HCT116 (cell line): ENCODE measurements around the gene ASCL1. TPM values are rescaled to one million over a fixed set of nuclear protein-coding genes. Genes with fewer than 3 reads are reported as not detected.

Experiments used
- ATAC-seq: fragments of 200-7000 bp; cut with Tn5 transposase; 2 replicates; pipeline ENCODE4 v1.9.1; 2020; ENCODE audit warnings: mild to moderate bottlenecking, moderate library complexity
- BruUV-seq: library from RNA; stranded (reverse); fragments of 400-500 nt; replicated peaks from 2 replicates; lab custom pipeline; 2021; lab: Mats Ljungman, UMichigan
- CTCF ChIA-PET: fragments of 300-600 bp; sonication (Branson Sonifier 250); formaldehyde crosslinking; loops from one replicate; lab custom pipeline; 2021; ENCODE audit warnings: antibody characterized with exemption; lab: Charles Lee
- POLR2A ChIA-PET: fragments of 300-600, 350-600 bp; sonication (Branson Sonifier 250); formaldehyde crosslinking; loops from one replicate; lab custom pipeline; 2021; ENCODE audit warnings: antibody characterized with exemption; lab: Charles Lee
- RAD21 ChIA-PET, 2 experiments: fragments of 300-600 bp; sonication (Branson Sonifier 250); formaldehyde crosslinking; loops; one replicate each; lab custom pipeline; 2023; ENCODE audit warnings: low total read pairs in 2 of 2; ENCODE audit not compliant: uncharacterized antibody in 2 of 2, unreplicated experiment in 2 of 2, low non-redundant PET in 1 of 2; lab: Charles Lee
- DNase-seq: peaks from one replicate; pipeline ENCODE4 v3.0.0-alpha.2; 2010; ENCODE audit warnings: low read depth, low spot score
- H2AFZ ChIP-seq: fragments of 200-600 bp; shearing (Covaris generic), sonication (generic); 2 replicates; pipeline ENCODE4 v1.6.1; 2017; ENCODE audit warnings: low read depth, mixed run types, mixed read lengths, antibody characterized with exemption, low read length; ENCODE audit not compliant: poor library complexity, severe bottlenecking
- H3K27ac ChIP-seq: 2 replicates; pipeline ENCODE4 v1.5.1; 2012; ENCODE audit warnings: low read depth, low read length
- H3K27me3 ChIP-seq: fragments of 200-600 bp; sonication (generic); 2 replicates; pipeline ENCODE4 v1.6.1; 2016; ENCODE audit warnings: mixed run types, low read length, mixed read lengths; ENCODE audit not compliant: insufficient read depth
- H3K36me3 ChIP-seq, 2 experiments: fragments of 200-500 bp in 1 of 2; fragments of 200-600 bp in 1 of 2; sonication (Bioruptor generic) in 1 of 2; sonication (generic) in 1 of 2; 2 replicates each; pipeline versions ENCODE4 v1.5.1 to v1.6.1; 2014 to 2016; ENCODE audit warnings: low read length in 2 of 2, inconsistent platforms in 1 of 2, mixed read lengths in 1 of 2, mixed run types in 1 of 2; ENCODE audit not compliant: insufficient read depth in 2 of 2, control insufficient read depth in 1 of 2
- H3K4me1 ChIP-seq, 2 experiments: fragments of 200-600 bp in 1 of 2; sonication (generic) in 1 of 2; 2 replicates each; pipeline versions ENCODE4 v1.5.1 to v1.6.1; 2012 to 2017; ENCODE audit warnings: low read length in 2 of 2, inconsistent platforms in 1 of 2, mild to moderate bottlenecking in 1 of 2, mixed read lengths in 1 of 2, mixed run types in 1 of 2, moderate library complexity in 1 of 2; ENCODE audit not compliant: insufficient read depth in 2 of 2, control insufficient read depth in 1 of 2
- H3K4me2 ChIP-seq: fragments of 200-600 bp; sonication (generic); 2 replicates; pipeline ENCODE4 v1.6.1; 2017; ENCODE audit warnings: mixed run types, low read length, mixed read lengths
- H3K4me3 ChIP-seq, 2 experiments: fragments of 200-600 bp in 1 of 2; sonication (generic) in 1 of 2; replicated peaks in 1 of 2; 2 replicates each; pipeline ENCODE4 v1.5.1; 2011 to 2016; ENCODE audit warnings: low read length in 2 of 2, control low read depth in 1 of 2, low read depth in 1 of 2, mild to moderate bottlenecking in 1 of 2, mixed read lengths in 1 of 2, mixed run types in 1 of 2
- H3K79me2 ChIP-seq: fragments of 200-600 bp; sonication (generic); 2 replicates; pipeline ENCODE4 v1.6.1; 2017; ENCODE audit warnings: mild to moderate bottlenecking, mixed run types, low read length, moderate library complexity, mixed read lengths; ENCODE audit not compliant: insufficient read depth
- H3K9ac ChIP-seq: fragments of 200-600 bp; sonication (generic); 2 replicates; pipeline ENCODE4 v1.6.1; 2016; ENCODE audit warnings: low read length, mixed read lengths
- H3K9me2 ChIP-seq: fragments of 200-600 bp; sonication (generic), shearing (Covaris generic); 2 replicates; pipeline ENCODE4 v1.6.1; 2017; ENCODE audit warnings: mixed run types, mild to moderate bottlenecking, moderate library complexity; ENCODE audit not compliant: insufficient read depth
- H3K9me3 ChIP-seq, 2 experiments: fragments of 200-500 bp in 1 of 2; fragments of 200-600 bp in 1 of 2; sonication (Bioruptor generic) in 1 of 2; sonication (generic) in 1 of 2; 2 replicates each; pipeline ENCODE4 v1.6.1; 2014 to 2017; ENCODE audit warnings: low read length in 2 of 2, mixed read lengths in 2 of 2, inconsistent platforms in 1 of 2, low read depth in 1 of 2, mild to moderate bottlenecking in 1 of 2, mixed run types in 1 of 2, moderate library complexity in 1 of 2; ENCODE audit not compliant: control insufficient read depth in 1 of 2, insufficient read depth in 1 of 2
- H4K20me1 ChIP-seq: fragments of 200-600 bp; sonication (generic), shearing (Covaris generic); 2 replicates; pipeline ENCODE4 v1.6.1; 2017; ENCODE audit warnings: mixed run types, mild to moderate bottlenecking, moderate library complexity; ENCODE audit not compliant: insufficient read depth
- CEBPB ChIP-seq: IDR thresholded peaks from 2 replicates; pipeline ENCODE4 v1.6.1; 2012; ENCODE audit warnings: low read depth
- EGR1 ChIP-seq: IDR thresholded peaks from 2 replicates; pipeline ENCODE4 v1.6.1; 2012; ENCODE audit warnings: low read depth
- ELF1 ChIP-seq: IDR thresholded peaks from 2 replicates; pipeline ENCODE4 v1.6.1; 2012; ENCODE audit warnings: low read depth, borderline replicate concordance
- EZH2 ChIP-seq: fragments of 200-600 bp; sonication (generic); IDR thresholded peaks from 2 replicates; pipeline ENCODE4 v1.6.1; 2017; ENCODE audit warnings: antibody characterized with exemption, mixed run types
- JUND ChIP-seq: IDR thresholded peaks from 2 replicates; pipeline ENCODE4 v1.6.1; 2012
- POLR2AphosphoS5 ChIP-seq: IDR thresholded peaks from 2 replicates; pipeline ENCODE4 v1.6.1; 2011; ENCODE audit warnings: mild to moderate bottlenecking, low read depth, low read length, moderate library complexity
- RAD21 ChIP-seq: IDR thresholded peaks from 2 replicates; pipeline ENCODE4 v1.6.1; 2012; ENCODE audit warnings: low read depth, mild to moderate bottlenecking
- SIN3A ChIP-seq: IDR thresholded peaks from 2 replicates; pipeline ENCODE4 v1.6.1; 2012; ENCODE audit warnings: low read depth
- SP1 ChIP-seq: IDR thresholded peaks from 2 replicates; pipeline ENCODE4 v1.6.1; 2012; ENCODE audit warnings: low read depth
- SRF ChIP-seq: IDR thresholded peaks from 2 replicates; pipeline ENCODE4 v1.6.1; 2012; ENCODE audit warnings: low read depth
- TCF7L2 ChIP-seq: IDR thresholded peaks from 2 replicates; pipeline ENCODE4 v1.7.0; 2011; ENCODE audit warnings: borderline replicate concordance, inconsistent platforms; ENCODE audit not compliant: insufficient read depth, insufficient read length; ENCODE audit errors: extremely low read depth
- ZNF274 ChIP-seq: fragments of 200-500 bp; sonication (Bioruptor generic); IDR thresholded peaks from 2 replicates; pipeline ENCODE4 v1.6.1; 2014; ENCODE audit warnings: mild to moderate bottlenecking, low read depth, low read length, inconsistent platforms
- intact Hi-C: fragments of 100-400 bp; cut with micrococcal nuclease; formaldehyde crosslinking; loops from 2 replicates; pipeline ENCODE4 v1.10.0; 2022
- total RNA-seq: library from RNA; stranded (reverse); gene quantifications from one replicate; pipeline ENCODE4 v1.2.1, GENCODE V29; 2021; ENCODE audit not compliant: unreplicated experiment
- TF ChIP-seq, protein P1 (sequence below): IDR thresholded peaks from 2 replicates; pipeline ENCODE4 v1.6.1; 2012; ENCODE audit warnings: low read depth
- TF ChIP-seq, protein P2 (sequence below): IDR thresholded peaks from 2 replicates; pipeline ENCODE4 v1.6.1; 2012
- TF ChIP-seq, protein P3 (sequence below): IDR thresholded peaks from 2 replicates; pipeline ENCODE4 v1.6.1; 2012

ASCL1 gene
- total RNA-seq, 1 experiment from 2014 or later, result not detected

DNA sequence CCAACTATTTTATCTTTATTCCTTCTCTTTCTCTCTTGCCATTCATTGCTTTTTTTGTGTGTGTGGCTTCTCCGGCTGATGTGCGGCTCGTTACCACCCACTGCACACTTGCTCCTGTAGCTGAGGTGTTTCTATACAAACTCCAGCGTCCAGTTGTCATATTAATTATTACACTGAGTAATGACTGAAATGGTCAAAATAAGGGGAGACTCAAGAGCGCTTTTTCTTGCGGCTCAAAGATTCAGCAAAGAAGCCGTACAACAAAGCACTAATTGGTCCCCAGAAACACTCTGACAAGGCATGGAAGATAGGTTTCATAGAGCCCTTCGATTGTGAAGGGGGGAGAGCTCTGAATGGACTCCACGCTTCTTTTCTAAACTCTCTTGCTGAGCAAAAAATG is 5.6 kb upstream of the ASCL1 start:
- ChIA-PET POLR2A (no interaction called here), RAD21 (no interaction called here), CTCF (interaction anchor here (1.4 kb wide), 1 partner anchor 597 kb away, joined by 4 read pairs; no protein-coding TSS in a partner anchor)
- Histone ChIP-seq H3K4me2 (no peak overlapping the region), H3K27me3 (peaks cover 32% of the 10 kb centered on the region), H3K36me3 (no peaks in the 10 kb centered on the region), H3K9me2 (no peaks in the 10 kb centered on the region), H4K20me1 (no peaks in the 10 kb centered on the region), H3K27ac (no peak overlapping the region), H3K9me3 (no peaks in the 10 kb centered on the region), H2AFZ (no peak overlapping the region), H3K4me1 (no peaks in the 10 kb centered on the region), H3K9ac (no peak overlapping the region), H3K79me2 (no peaks in the 10 kb centered on the region), H3K4me3 (no peak overlapping the region)
- intact Hi-C loops, result no loop called here
- no peak for TF ChIP-seq EGR1
- TF ChIP-seq JUND, result no peak
- TF ChIP-seq, protein P1, sequence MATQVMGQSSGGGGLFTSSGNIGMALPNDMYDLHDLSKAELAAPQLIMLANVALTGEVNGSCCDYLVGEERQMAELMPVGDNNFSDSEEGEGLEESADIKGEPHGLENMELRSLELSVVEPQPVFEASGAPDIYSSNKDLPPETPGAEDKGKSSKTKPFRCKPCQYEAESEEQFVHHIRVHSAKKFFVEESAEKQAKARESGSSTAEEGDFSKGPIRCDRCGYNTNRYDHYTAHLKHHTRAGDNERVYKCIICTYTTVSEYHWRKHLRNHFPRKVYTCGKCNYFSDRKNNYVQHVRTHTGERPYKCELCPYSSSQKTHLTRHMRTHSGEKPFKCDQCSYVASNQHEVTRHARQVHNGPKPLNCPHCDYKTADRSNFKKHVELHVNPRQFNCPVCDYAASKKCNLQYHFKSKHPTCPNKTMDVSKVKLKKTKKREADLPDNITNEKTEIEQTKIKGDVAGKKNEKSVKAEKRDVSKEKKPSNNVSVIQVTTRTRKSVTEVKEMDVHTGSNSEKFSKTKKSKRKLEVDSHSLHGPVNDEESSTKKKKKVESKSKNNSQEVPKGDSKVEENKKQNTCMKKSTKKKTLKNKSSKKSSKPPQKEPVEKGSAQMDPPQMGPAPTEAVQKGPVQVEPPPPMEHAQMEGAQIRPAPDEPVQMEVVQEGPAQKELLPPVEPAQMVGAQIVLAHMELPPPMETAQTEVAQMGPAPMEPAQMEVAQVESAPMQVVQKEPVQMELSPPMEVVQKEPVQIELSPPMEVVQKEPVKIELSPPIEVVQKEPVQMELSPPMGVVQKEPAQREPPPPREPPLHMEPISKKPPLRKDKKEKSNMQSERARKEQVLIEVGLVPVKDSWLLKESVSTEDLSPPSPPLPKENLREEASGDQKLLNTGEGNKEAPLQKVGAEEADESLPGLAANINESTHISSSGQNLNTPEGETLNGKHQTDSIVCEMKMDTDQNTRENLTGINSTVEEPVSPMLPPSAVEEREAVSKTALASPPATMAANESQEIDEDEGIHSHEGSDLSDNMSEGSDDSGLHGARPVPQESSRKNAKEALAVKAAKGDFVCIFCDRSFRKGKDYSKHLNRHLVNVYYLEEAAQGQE, result no peak
- TF ChIP-seq ELF1, result no peak
- no peak for TF ChIP-seq SIN3A
- TF ChIP-seq RAD21, result no peak
- TF ChIP-seq, protein P2, sequence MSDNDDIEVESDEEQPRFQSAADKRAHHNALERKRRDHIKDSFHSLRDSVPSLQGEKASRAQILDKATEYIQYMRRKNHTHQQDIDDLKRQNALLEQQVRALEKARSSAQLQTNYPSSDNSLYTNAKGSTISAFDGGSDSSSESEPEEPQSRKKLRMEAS, result no peak
- TF ChIP-seq ZNF274, result no peak
- TF ChIP-seq SP1, result no peak
- TF ChIP-seq, protein P3, sequence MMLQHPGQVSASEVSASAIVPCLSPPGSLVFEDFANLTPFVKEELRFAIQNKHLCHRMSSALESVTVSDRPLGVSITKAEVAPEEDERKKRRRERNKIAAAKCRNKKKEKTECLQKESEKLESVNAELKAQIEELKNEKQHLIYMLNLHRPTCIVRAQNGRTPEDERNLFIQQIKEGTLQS, result no peak
- TF ChIP-seq TCF7L2, result no peak
- no peak for TF ChIP-seq CEBPB
- TF ChIP-seq EZH2, result no peak
- no peak for TF ChIP-seq POLR2AphosphoS5
- TF ChIP-seq SRF, result no peak
- no peak for ATAC-seq
- DNase-seq, result no peak
- BruUV-seq, result no TSS peak
